Upper lobe of left lung (tissue), 6 donors: ENCODE data around the gene GRM3. TPM values are rescaled to one million over a fixed set of nuclear protein-coding genes. Genes with fewer than 3 reads are reported as not detected.

Source experiments
- ATAC-seq, 2 donors: fragments of 200-7000 bp; cut with Tn5 transposase; one replicate each; pipeline ENCODE4 v1.9.1; 2022; ENCODE audit warnings: mild to moderate bottlenecking in 2 of 2, moderate library complexity in 2 of 2; ENCODE audit not compliant: low FRiP score in 2 of 2
- DNase-seq, 2 donors: peaks; one replicate each; pipeline ENCODE4 v3.0.0-alpha.2; 2019 to 2020
- H3K27ac ChIP-seq, 4 donors: fragments of 200-600 bp; sonication (generic); one replicate each; pipeline ENCODE4 v1.5.1; 2016 to 2019
- H3K27me3 ChIP-seq, 4 donors: fragments of 200-600 bp; sonication (generic); one replicate each; pipeline ENCODE4 v1.5.1; 2017 to 2019
- H3K36me3 ChIP-seq, 4 donors: fragments of 200-600 bp; sonication (generic); one replicate each; pipeline ENCODE4 v1.5.1; 2016 to 2019
- H3K4me1 ChIP-seq, 4 donors: fragments of 200-600 bp; sonication (generic); one replicate each; pipeline ENCODE4 v1.5.1; 2018 to 2019
- H3K4me3 ChIP-seq, 4 donors: fragments of 200-600 bp; sonication (generic); one replicate each; pipeline ENCODE4 v1.5.1; 2017 to 2019; ENCODE audit warnings: mild to moderate bottlenecking in 2 of 4, moderate library complexity in 1 of 4
- H3K9me3 ChIP-seq, 4 donors: fragments of 200-600 bp; sonication (generic); one replicate each; pipeline ENCODE4 v1.5.1; 2018 to 2019
- CTCF ChIP-seq, 6 experiments: fragments of 450-650 bp in 4 of 6; fragments of 200-600 bp in 2 of 6; sonication (generic) in 2 of 6; IDR thresholded peaks; one replicate each; pipeline ENCODE4 v1.5.1; 2016 to 2019; ENCODE audit warnings: antibody characterized with exemption in 6 of 6
- EP300 ChIP-seq, 4 donors: sonication (generic); formaldehyde crosslinking; IDR thresholded peaks; one replicate each; pipeline ENCODE4 v1.5.1; 2017; ENCODE audit warnings: antibody characterized with exemption in 4 of 4, control low read depth in 2 of 4
- POLR2A ChIP-seq, 4 donors: fragments of 450-650 bp; IDR thresholded peaks; one replicate each; pipeline ENCODE4 v1.5.1; 2016 to 2017; ENCODE audit warnings: antibody characterized with exemption in 4 of 4, mild to moderate bottlenecking in 2 of 4
- POLR2AphosphoS5 ChIP-seq, 2 donors: sonication (generic); formaldehyde crosslinking; IDR thresholded peaks; one replicate each; pipeline ENCODE4 v1.5.1; 2017; ENCODE audit warnings: antibody characterized with exemption in 2 of 2
- WGBS, 2 donors: methylation state at CpG; one replicate each; pipeline ENCODE4 v1.1.5; 2017 to 2018; 5-methylcytosine and 5-hydroxymethylcytosine counted together
- total RNA-seq, 6 donors: library from RNA; depleted of rRNA in 4 of 6; stranded (reverse); fragments of >200 nt in 4 of 6; gene quantifications; one replicate each; pipeline versions ENCODE4 v1.1.0 to v1.2.1, GENCODE V29; 2016 to 2021
- donor health status: DM: no; HTN: no; CAD: no; lungs with moderate emphysema.
- donor health status: DM: no; HTN: yes; CAD: no; lungs with severe emphysema.

Gene GRM3
- total RNA-seq, 6 donors from 2014 or later: not detected

- H3K27ac ChIP-seq: no peak overlapping the region
- peaks cover 11 to 20% (median 15%) of the 10 kb centered on the region in 4 donors for H3K4me1 ChIP-seq
- H3K36me3 ChIP-seq: no peaks in the 10 kb centered on the region
- peak; percentile 23 to 63 for ATAC-seq
- H3K27me3 ChIP-seq: peaks cover 0 to 13% (median 4%) of the 10 kb centered on the region in 4 donors
- WGBS, 2 donors: 5% methylated on average over 32 to 40 of the region's 42 CpGs
- H3K4me3 ChIP-seq: peak overlapping the region in 3 of 4 donors; percentile 2 to 25 (median 18)
- H3K9me3 ChIP-seq: no peaks in the 10 kb centered on the region
- TF ChIP-seq EP300 (IDR thresholded peaks at IDR 0.05) (no peak), POLR2A (IDR thresholded peaks at IDR 0.05) (no peak), POLR2AphosphoS5 (IDR thresholded peaks at IDR 0.05) (no peak), CTCF (IDR thresholded peaks at IDR 0.05) (no peak)
- peak in 1 of 2 donors; percentile 82 for DNase-seq
Measured at GRCh38 chr7:86644282-86645224, 844 bp downstream of the GRM3 start.

GRCh38 chr7:86645225-86645608, 1.5 kb downstream of the GRM3 start:
- TF ChIP-seq POLR2A (IDR thresholded peaks at IDR 0.05): no peak
- TF ChIP-seq POLR2AphosphoS5 (IDR thresholded peaks at IDR 0.05): no peak
- no peak for TF ChIP-seq CTCF (IDR thresholded peaks at IDR 0.05)
- no peak for TF ChIP-seq EP300 (IDR thresholded peaks at IDR 0.05)
- no peak overlapping the region for H3K27ac ChIP-seq
- peaks cover 11 to 20% (median 15%) of the 10 kb centered on the region in 4 donors for H3K4me1 ChIP-seq
- WGBS, 2 donors: 17 to 28% methylated on average over 10 to 13 of the region's 13 CpGs
- no peaks in the 10 kb centered on the region for H3K36me3 ChIP-seq
- DNase-seq (peak in 1 of 2 donors; percentile 20), ATAC-seq (peak in 1 of 2 donors; percentile 19)
- H3K9me3 ChIP-seq: no peaks in the 10 kb centered on the region
- H3K4me3 ChIP-seq: no peak overlapping the region
- H3K27me3 ChIP-seq: peaks cover 0 to 13% (median 4%) of the 10 kb centered on the region in 4 donors

DNA sequence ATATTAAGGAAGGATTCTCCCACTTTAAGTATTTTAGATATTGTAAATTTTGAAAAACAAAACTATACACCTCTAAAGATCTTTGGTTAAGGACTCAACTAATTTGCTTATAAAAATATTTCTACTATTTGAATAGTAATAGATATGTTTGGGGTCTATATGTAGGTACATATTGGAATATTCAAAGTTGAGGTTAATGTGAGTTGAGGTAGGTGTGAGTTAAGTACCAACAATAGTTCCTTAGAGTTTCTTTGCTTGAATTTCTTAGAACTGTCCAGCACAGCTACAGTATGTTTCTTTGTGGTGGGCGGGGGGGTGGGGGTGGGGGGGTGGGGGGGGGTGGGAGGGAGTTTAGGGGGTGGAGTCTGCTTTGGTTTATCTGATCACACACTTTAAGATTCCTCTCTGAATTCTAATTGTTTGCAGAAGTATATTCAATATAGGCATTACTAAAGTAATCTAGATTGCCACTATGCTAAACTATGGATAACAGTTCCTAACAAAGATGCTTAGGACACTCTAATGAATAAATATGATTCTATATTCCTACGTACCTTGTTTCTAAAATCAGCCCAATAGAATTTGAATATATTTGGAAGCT, 2.1 kb downstream of the GRM3 start:
- 46 to 64% methylated on average over 2 of the region's 2 CpGs for WGBS, 2 donors
- DNase-seq: no peak
- no peaks in the 10 kb centered on the region for H3K9me3 ChIP-seq
- H3K27ac ChIP-seq: no peak overlapping the region
- no peak for ATAC-seq
- no peaks in the 10 kb centered on the region for H3K36me3 ChIP-seq
- TF ChIP-seq POLR2A (IDR thresholded peaks at IDR 0.05) (no peak), EP300 (IDR thresholded peaks at IDR 0.05) (no peak), POLR2AphosphoS5 (IDR thresholded peaks at IDR 0.05) (no peak), CTCF (IDR thresholded peaks at IDR 0.05) (no peak)
- peaks cover 11 to 20% (median 15%) of the 10 kb centered on the region in 4 donors for H3K4me1 ChIP-seq
- peaks cover 0 to 13% (median 4%) of the 10 kb centered on the region in 4 donors for H3K27me3 ChIP-seq
- H3K4me3 ChIP-seq: no peak overlapping the region

DNA sequence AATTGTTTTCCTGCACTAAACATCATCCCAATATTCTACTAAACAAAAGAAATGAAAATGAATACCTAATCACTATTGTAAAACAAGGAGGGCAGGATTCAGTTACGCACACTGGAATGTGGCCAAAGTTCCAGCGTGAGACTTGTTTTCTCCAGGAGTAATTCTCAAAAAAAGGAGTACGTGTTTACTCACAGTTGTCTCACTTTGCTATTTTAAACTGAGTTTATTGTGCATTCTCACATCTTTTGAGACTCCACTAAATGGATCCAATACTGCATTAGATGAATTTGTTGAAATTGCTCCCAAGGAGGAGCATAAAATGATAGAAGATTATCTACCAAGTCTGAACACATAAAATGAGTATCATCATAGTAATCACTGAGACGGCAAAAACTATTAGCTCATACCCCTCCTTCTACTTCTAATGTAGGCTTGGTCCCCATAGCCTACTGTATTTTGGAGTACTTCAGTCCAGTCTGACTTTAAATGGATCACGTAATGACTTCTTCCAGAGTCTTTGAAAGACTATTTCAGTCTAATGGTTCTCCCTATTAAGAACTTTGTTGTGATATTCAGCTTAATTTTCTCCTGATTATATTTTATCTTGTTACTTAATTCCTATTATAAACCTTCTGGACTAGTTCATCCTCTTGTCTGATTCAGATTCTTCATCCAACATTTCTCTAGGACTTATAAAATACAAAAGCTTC, 3.8 kb downstream of the GRM3 start:
- WGBS, 2 donors: 85 to 88% methylated on average over 5 of the region's 5 CpGs
- H3K27ac ChIP-seq: no peak overlapping the region

More for the DNA sequence above, 3.8 kb downstream of the GRM3 start:
- no peak overlapping the region for H3K4me3 ChIP-seq
- no peaks in the 10 kb centered on the region for H3K36me3 ChIP-seq
- peaks cover 0 to 13% (median 4%) of the 10 kb centered on the region in 4 donors for H3K27me3 ChIP-seq
- H3K4me1 ChIP-seq: peaks cover 11 to 20% (median 15%) of the 10 kb centered on the region in 4 donors
- ATAC-seq: no peak
- H3K9me3 ChIP-seq: no peaks in the 10 kb centered on the region
- TF ChIP-seq POLR2AphosphoS5 (IDR thresholded peaks at IDR 0.05) (no peak), CTCF (IDR thresholded peaks at IDR 0.05) (no peak), POLR2A (IDR thresholded peaks at IDR 0.05) (no peak), EP300 (IDR thresholded peaks at IDR 0.05) (no peak)
- no peak for DNase-seq
